ENCODE data around the gene DAO.
"Not testable (repeated sequence)": the region's sequence is repeated elsewhere in the genome, so short reads cannot be mapped to it uniquely, and the experiment has no call there.

Gene DAO

DNA sequence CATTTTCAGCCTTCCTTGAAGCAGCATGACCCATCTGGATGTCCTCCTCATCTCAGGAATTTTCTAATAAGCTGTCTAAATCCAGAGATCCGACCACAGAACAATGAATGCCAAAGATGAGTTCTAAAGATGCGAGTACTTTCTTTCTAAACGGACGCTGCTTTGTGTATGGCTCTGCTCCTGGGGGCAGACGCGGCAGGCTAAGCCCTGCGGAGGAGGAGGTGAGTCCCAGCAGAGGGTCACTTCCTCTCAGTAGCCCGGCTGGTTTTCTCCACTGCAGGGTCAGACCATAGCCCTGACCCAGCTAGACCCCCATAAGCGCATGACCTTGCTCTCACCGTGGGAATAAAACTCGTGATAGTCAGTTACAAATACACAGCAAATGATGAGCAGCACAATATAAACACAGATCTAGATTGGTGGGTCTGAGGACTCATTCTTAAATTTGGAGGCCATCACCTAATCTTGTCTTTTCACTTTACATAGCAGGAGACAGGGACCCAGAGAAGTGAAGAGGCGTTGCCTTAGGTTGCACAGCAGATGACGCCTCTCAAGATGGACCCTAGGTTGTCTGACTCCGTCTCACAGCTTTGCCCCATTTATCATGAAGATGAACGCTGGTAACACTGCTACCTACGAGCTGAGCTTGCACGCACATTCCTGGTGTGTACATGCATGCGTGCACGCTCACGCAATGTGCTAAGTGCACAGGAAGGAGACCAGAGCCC lies 39.1 kb upstream of the DAO start:
- no peaks in the 10 kb centered on the region for H3K27me3 Mint-ChIP-seq
- no peak overlapping the region for H3K4me3 Mint-ChIP-seq
- H3K9me3 Mint-ChIP-seq, result no peaks in the 10 kb centered on the region
- peaks cover 45% of the 10 kb centered on the region for H3K4me1 Mint-ChIP-seq
- no peak for ATAC-seq
- DNase-seq, result no peak
- peaks cover 20% of the 10 kb centered on the region for H3K36me3 Mint-ChIP-seq (ENCODE audit: low read depth)
- H3K27ac Mint-ChIP-seq, result peak overlapping the region; percentile 89

- not testable (repeated sequence) for H3K9me3 Mint-ChIP-seq, H3K4me3 Mint-ChIP-seq, H3K27me3 Mint-ChIP-seq, ATAC-seq, H3K27ac Mint-ChIP-seq, DNase-seq
- Mint-ChIP-seq H3K4me1 (peaks cover 41% of the 10 kb centered on the region), H3K36me3 (ENCODE audit: low read depth) (peaks cover 22% of the 10 kb centered on the region)
Observed at GRCh38 chr12:108841825-108842224, 38.1 kb upstream of the DAO start.

GRCh38 chr12:108842361-108842760 lies 37.5 kb upstream of the DAO start:
- H3K36me3 Mint-ChIP-seq (ENCODE audit: low read depth), result peaks cover 24% of the 10 kb centered on the region
- no peak for DNase-seq
- no peak overlapping the region for H3K27ac Mint-ChIP-seq
- H3K4me3 Mint-ChIP-seq, result no peak overlapping the region
- no peak for ATAC-seq
- H3K9me3 Mint-ChIP-seq, result no peaks in the 10 kb centered on the region
- H3K4me1 Mint-ChIP-seq, result peaks cover 37% of the 10 kb centered on the region
- H3K27me3 Mint-ChIP-seq, result no peaks in the 10 kb centered on the region

GRCh38 chr12:108843187-108843586 lies 36.7 kb upstream of the DAO start:
- Mint-ChIP-seq H3K9me3 (no peaks in the 10 kb centered on the region), H3K27me3 (no peaks in the 10 kb centered on the region), H3K27ac (no peak overlapping the region), H3K4me1 (peaks cover 29% of the 10 kb centered on the region), H3K36me3 (ENCODE audit: low read depth) (peaks cover 23% of the 10 kb centered on the region), H3K4me3 (no peak overlapping the region)
- DNase-seq (no peak), ATAC-seq (no peak)

GRCh38 chr12:108845696-108846095 lies 34.2 kb upstream of the DAO start:
- ATAC-seq (no peak), DNase-seq (no peak)
- no peaks in the 10 kb centered on the region for H3K27me3 Mint-ChIP-seq
- no peak overlapping the region for H3K4me3 Mint-ChIP-seq
- no peak overlapping the region for H3K27ac Mint-ChIP-seq
- H3K4me1 Mint-ChIP-seq, result peaks cover 6% of the 10 kb centered on the region
- no peaks in the 10 kb centered on the region for H3K9me3 Mint-ChIP-seq
- peaks cover 26% of the 10 kb centered on the region for H3K36me3 Mint-ChIP-seq (ENCODE audit: low read depth)

DNA sequence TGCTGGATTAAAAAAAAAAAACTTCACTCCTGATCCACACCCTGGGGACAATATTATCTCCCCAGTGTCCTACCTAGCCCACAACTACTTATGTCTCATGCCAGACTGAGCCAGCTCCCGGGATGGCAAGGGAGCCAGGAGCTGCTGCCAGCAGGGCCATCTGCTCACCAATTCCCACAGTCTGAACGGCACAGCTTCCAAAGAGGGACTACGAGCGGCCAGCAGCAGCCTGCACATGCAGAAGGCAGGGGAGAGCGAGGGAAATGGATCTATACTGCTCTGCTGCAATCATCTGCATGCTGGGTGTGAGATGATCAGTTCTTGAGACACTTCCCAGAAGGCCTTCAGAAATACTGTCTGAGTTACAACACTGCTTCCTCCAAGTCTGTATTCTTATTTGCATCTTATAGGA lies 33.6 kb upstream of the DAO start:
- DNase-seq (no peak), ATAC-seq (no peak)
- no peaks in the 10 kb centered on the region for H3K9me3 Mint-ChIP-seq
- H3K27ac Mint-ChIP-seq, result no peak overlapping the region
- no peak overlapping the region for H3K4me3 Mint-ChIP-seq
- H3K36me3 Mint-ChIP-seq (ENCODE audit: low read depth), result peaks cover 26% of the 10 kb centered on the region
- H3K27me3 Mint-ChIP-seq, result no peaks in the 10 kb centered on the region
- H3K4me1 Mint-ChIP-seq, result peaks cover 2% of the 10 kb centered on the region

- H3K36me3 Mint-ChIP-seq (ENCODE audit: low read depth), result peaks cover 31% of the 10 kb centered on the region
- H3K27ac Mint-ChIP-seq, result no peak overlapping the region
- ATAC-seq, result no peak
- H3K4me3 Mint-ChIP-seq, result no peak overlapping the region
- no peaks in the 10 kb centered on the region for H3K9me3 Mint-ChIP-seq
- no peaks in the 10 kb centered on the region for H3K27me3 Mint-ChIP-seq
- DNase-seq, result no peak
- peaks cover 2% of the 10 kb centered on the region for H3K4me1 Mint-ChIP-seq
Observed at GRCh38 chr12:108847705-108848104, 32.2 kb upstream of the DAO start.

- H3K9me3 Mint-ChIP-seq, result no peaks in the 10 kb centered on the region
- H3K4me3 Mint-ChIP-seq, result no peak overlapping the region
- no peak overlapping the region for H3K27ac Mint-ChIP-seq
Observed at GRCh38 chr12:108849660-108850059, 30.2 kb upstream of the DAO start.

GRCh38 chr12:108850854-108851573 lies 28.9 kb upstream of the DAO start:
- H3K27me3 Mint-ChIP-seq, result no peaks in the 10 kb centered on the region
- ATAC-seq, result no peak
- H3K9me3 Mint-ChIP-seq, result peaks cover 3% of the 10 kb centered on the region
- H3K27ac Mint-ChIP-seq, result no peak overlapping the region
- no peak for DNase-seq
- H3K36me3 Mint-ChIP-seq (ENCODE audit: low read depth), result peaks cover 42% of the 10 kb centered on the region
- H3K4me1 Mint-ChIP-seq, result peaks cover 25% of the 10 kb centered on the region
- H3K4me3 Mint-ChIP-seq, result no peak overlapping the region

More at GRCh38 chr12:108849660-108850059, 30.2 kb upstream of the DAO start:
- peaks cover 13% of the 10 kb centered on the region for H3K4me1 Mint-ChIP-seq
- DNase-seq, result no peak
- no peak for ATAC-seq
- H3K36me3 Mint-ChIP-seq (ENCODE audit: low read depth), result peaks cover 36% of the 10 kb centered on the region
- H3K27me3 Mint-ChIP-seq, result no peaks in the 10 kb centered on the region

DNA sequence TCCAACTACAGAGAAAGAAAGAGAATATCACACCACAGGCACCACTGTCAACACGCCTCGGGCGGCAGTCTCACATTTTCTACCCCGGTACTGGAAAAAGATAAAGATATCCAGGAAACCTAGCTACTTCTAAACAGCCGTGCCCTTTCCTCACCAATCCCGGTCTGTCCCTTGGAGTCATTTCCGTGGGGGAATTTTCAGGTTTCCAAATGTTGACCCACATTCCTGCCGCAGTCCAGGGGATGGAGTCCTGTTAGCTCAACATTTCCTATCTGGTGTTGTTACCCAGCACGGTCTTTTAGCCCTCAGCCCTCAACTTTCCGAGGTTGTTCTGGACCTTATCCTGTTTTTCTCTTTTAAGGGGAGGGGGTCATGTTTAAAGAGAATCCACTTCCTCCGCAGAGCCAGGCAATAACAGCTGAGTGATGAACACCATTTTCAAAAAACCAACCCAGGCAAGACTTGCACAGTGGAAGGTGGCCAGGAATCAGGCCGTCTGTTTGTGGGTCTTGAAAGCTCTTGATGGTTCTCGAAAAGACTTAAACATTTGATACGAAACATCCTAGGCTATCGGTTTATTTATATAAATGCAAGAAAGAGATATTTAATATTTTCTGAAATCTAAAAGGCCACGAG lies 27.1 kb upstream of the DAO start:
- H3K36me3 Mint-ChIP-seq (ENCODE audit: low read depth), result peaks cover 30% of the 10 kb centered on the region
- H3K4me3 Mint-ChIP-seq, result no peak overlapping the region
- H3K4me1 Mint-ChIP-seq, result peaks cover 33% of the 10 kb centered on the region
- no peaks in the 10 kb centered on the region for H3K27me3 Mint-ChIP-seq
- peaks cover 3% of the 10 kb centered on the region for H3K9me3 Mint-ChIP-seq
- no peak for DNase-seq
- no peak for ATAC-seq
- no peak overlapping the region for H3K27ac Mint-ChIP-seq

DNA sequence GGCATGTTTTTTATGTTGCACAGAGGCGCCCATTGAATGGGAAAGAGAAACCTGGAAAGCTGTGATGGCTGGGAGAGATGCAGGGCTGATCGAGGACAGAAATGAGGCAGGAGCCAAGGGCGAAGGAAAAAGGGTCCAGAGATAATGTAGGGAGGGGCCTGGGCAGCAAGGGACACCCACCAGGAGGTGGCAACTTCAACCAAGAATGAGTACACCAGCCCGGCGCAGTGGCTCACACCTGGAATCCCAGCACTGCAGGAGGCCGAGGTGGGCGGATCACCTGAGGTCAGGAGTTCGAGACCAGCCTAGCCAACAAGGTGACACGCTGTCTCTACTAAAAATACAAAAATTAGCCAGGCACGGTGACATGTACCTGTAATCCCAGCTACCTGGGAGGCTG lies 26.5 kb upstream of the DAO start:
- Mint-ChIP-seq H3K4me3 (no peak overlapping the region), H3K27ac (no peak overlapping the region), H3K4me1 (peaks cover 39% of the 10 kb centered on the region), H3K27me3 (no peaks in the 10 kb centered on the region), H3K9me3 (peaks cover 3% of the 10 kb centered on the region), H3K36me3 (ENCODE audit: low read depth) (peaks cover 28% of the 10 kb centered on the region)
- no peak for ATAC-seq
- DNase-seq, result no peak

- peak overlapping the region; percentile 48 for H3K4me3 Mint-ChIP-seq
- H3K9me3 Mint-ChIP-seq, result peaks cover 3% of the 10 kb centered on the region
- H3K27me3 Mint-ChIP-seq, result no peaks in the 10 kb centered on the region
- peak overlapping the region; percentile 74 for H3K27ac Mint-ChIP-seq
- ATAC-seq, result no peak
- peaks cover 45% of the 10 kb centered on the region for H3K4me1 Mint-ChIP-seq
- peaks cover 24% of the 10 kb centered on the region for H3K36me3 Mint-ChIP-seq (ENCODE audit: low read depth)
- no peak for DNase-seq
Observed at GRCh38 chr12:108853981-108854446, 25.9 kb upstream of the DAO start.

GRCh38 chr12:108854451-108855283 lies 25.2 kb upstream of the DAO start:
- H3K4me1 Mint-ChIP-seq, result peaks cover 50% of the 10 kb centered on the region
- peaks cover 3% of the 10 kb centered on the region for H3K9me3 Mint-ChIP-seq
- no peaks in the 10 kb centered on the region for H3K27me3 Mint-ChIP-seq
- peaks cover 22% of the 10 kb centered on the region for H3K36me3 Mint-ChIP-seq (ENCODE audit: low read depth)
- no peak for ATAC-seq
- peak overlapping the region; percentile 88 for H3K27ac Mint-ChIP-seq
- DNase-seq, result no peak
- peak overlapping the region; percentile 48 for H3K4me3 Mint-ChIP-seq
